Stimulated activated CD4-positive, alpha-beta T cell treated with anti-CD3 and anti-CD28 coated beads, TNF-alpha, amount 100 ng/mL, for 1 hour (primary cell): ENCODE measurements around the gene HOXB9.

Experiments used
- DNase-seq, 3 donors: peaks; one replicate each; pipeline ENCODE4 v3.0.0-alpha.2; 2020; ENCODE audit warnings: low read depth in 3 of 3, low spot score in 1 of 3

The HOXB9 gene

GRCh38 chr17:48599354-48599753 lies 26.8 kb downstream of the HOXB9 start:
- DNase-seq: no peak

- no peak for DNase-seq
These were observed 27.4 kb downstream of the HOXB9 start for GRCh38 chr17:48598736-48599135.

- no peak for DNase-seq
These were observed 28.2 kb downstream of the HOXB9 start for GRCh38 chr17:48597778-48598631.

DNA sequence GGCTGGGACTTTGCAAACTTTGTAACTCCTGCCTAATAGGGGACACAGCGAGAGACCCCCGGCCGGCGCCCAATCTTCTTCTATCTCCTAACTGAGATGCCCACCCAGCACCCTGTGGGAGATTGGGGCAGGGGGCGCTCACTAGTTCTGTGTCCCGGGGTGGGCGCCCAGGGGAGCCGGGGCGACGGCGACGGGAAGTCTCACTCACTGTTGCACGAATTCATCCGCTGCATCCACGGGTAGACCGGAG lies 28.7 kb downstream of the HOXB9 start:
- no peak for DNase-seq

DNA sequence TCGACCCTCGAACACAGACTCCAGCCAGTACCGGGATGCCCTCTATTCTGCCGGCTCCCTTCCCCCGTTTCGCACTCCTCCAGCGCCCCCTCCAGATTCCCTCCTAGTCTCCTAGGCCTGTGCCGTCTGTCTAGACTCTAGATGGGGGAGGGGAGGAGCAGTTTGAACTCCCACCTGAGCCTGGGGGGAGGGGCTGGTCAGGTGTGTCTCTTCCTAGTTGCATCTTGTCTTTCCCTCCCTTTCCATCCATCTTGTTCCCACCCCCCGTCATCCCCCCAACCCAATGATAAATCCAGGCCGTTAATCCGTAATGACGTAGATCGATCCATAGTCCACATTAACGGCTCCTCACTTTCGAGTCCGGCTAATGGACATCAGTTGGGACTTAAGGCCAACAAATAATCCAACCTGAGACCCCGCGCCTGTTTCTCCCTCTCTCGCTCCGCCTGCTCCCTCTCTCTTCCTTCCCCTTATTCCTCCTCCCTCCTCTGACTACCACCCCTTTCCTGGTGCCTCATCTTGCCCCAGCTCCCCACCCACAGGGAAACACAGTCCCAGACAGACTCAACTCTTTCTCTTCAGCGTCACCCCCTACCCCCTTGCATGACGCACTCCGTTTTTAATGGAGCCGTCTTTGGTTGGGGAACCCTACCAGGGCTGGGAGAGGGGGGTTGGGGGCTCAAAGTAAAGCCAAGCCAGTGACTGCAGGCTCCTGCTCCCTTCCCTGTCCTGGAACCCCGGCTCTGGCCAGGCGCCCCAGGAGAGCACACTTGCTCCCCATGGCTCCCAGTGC lies 29.2 kb downstream of the HOXB9 start:
- no peak for DNase-seq

- no peak for DNase-seq
These were observed 30.0 kb downstream of the HOXB9 start for GRCh38 chr17:48596000-48596734.

GRCh38 chr17:48595278-48595999 lies 30.7 kb downstream of the HOXB9 start:
- DNase-seq: no peak

DNA sequence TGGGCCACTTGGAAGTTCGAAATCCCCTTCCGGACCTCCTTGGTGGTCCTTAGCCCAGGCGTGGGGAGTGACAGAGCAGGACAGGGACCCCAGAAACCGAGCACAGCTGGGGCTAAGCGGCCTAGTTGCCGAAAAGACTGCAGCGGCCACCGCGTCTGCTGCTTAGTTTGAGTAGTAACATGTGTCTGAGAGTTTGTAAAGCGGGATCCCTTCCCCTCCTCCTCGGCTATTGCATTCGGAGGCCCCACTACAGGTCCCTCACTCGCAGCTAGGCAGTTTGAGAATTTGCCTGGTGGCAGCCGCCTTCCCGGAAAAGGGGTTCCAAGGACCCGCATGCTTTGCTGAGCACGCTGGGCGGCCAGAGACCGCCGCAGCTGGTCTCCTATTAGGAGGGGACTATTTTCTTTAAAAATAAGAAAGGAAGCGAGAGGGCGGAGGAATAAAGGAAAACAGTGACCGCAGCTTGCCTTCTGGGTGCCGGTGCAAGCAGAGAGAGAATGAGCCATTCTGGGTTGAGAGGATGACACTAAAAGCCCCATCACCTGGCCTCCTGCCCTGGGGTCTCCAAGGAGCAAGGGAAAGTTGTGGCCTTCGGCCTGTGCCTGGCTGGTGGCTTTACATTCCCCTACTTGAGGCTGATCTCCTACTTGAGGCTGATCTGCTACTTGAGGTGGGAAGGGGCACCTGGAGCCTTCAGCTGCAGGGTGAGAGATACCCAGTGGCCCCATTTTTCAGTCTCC lies 31.4 kb downstream of the HOXB9 start:
- DNase-seq: no peak

- DNase-seq: peak; percentile 47 to 85 (median 65)
These were observed 32.2 kb downstream of the HOXB9 start for GRCh38 chr17:48593840-48594537.

DNA sequence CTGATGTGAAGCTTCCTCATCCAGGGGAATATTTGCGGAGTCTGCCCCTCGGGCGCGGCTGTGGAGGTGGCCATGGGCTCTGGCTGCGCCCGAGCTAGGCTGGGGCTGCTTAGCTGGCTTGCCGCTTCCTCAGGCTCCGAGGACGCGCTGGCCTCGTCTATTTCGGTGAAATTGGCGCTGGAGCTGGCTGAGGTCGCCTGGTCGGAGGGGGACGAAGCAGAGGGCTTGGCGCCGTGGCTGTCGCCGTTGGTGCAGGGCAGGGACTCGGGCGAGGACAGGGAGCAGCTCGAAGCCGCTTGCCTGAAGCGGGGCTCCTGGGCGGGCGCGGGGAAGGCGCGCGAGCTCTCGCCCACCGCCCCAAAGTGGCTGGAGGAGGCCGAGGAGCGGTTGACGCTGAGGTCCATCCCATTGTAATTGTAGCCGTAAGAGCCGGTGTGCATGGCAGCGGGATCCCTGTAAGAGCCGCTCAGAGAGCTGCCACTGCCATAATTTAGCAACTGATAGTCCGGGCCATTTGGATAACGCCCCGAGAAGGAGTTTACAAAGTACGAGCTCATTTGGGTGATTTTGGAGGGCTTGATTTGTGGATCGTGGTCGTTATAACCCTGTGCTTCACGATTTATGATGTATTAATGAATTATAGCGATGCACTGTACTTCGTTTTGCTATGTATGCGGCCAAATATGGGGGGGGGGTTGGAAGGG lies 32.9 kb downstream of the HOXB9 start, which contains the start of gene HOXB5:
Gene HOXB5 (minus strand): TSS at position 654 of the 704 bp plus-strand sequence. CDS start 97 bp downstream, at position 557.
- no peak for DNase-seq

GRCh38 chr17:48592577-48592976 lies 33.6 kb downstream of the HOXB9 start:
- DNase-seq: no peak

- DNase-seq: no peak
These were observed 34.1 kb downstream of the HOXB9 start for GRCh38 chr17:48592057-48592514.

DNA sequence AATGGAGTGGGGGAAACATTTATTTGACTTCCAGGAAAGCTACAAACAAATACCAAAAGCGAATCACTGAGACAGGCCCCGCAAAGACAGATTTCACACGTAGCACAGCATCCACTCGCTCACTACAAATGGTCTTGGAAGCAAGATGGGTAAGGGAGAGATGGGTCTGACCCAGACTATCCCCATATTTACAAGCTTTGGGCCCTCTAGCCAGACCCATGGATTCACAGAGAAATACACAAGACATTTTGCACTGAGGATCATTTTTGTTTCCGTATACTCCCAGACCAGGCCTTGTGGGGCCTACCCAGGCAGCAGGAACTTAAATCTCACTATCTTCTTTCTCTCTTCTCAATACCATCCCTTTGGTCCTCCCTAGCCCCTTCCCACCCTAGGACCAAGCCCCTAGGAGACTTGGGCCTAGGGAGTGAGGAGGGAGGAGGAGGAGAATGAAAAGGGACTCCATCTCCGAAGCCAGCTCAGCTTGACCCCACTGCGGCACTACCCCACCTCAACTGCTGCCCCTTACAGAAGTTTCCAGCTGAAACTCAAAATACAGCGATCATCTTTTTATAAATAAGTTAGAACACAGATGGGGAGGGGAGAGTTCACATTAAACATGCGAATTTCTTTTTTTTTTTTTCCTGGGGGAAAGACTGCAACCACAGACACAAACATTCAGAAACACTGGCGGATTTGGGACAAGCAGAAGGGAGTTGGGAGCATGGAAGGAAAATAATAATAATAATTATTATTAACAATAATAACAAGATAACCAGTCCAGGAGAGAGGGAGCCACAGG lies 34.7 kb downstream of the HOXB9 start:
- no peak for DNase-seq

DNA sequence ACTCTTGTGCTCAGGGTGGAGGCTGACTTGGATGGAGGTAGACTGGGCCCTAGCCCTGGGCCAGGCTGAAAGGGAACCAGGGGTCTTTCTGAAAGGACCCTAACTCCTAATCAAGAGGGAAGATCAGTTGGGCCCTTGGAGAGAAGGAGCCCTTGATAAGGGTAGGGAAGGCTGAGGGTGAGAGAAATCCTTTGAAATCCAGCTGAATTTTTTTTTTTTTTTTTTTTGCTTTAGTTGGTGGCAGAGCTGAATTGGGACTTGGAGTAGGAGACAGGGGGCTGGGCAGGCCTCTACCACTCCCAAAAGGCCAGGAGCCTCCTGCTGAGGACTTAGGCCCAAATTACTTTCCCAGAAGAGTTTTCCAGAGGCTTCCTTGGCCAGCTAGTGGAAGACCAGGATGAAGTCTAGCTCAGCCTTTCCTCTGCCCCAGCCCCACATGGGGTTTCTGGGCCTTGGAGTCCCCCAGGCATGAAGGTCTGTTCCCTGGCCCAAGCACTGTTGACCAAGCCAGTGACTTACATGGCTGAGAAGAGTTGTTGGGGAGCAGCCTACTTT lies 35.5 kb downstream of the HOXB9 start:
- DNase-seq: no peak

DNA sequence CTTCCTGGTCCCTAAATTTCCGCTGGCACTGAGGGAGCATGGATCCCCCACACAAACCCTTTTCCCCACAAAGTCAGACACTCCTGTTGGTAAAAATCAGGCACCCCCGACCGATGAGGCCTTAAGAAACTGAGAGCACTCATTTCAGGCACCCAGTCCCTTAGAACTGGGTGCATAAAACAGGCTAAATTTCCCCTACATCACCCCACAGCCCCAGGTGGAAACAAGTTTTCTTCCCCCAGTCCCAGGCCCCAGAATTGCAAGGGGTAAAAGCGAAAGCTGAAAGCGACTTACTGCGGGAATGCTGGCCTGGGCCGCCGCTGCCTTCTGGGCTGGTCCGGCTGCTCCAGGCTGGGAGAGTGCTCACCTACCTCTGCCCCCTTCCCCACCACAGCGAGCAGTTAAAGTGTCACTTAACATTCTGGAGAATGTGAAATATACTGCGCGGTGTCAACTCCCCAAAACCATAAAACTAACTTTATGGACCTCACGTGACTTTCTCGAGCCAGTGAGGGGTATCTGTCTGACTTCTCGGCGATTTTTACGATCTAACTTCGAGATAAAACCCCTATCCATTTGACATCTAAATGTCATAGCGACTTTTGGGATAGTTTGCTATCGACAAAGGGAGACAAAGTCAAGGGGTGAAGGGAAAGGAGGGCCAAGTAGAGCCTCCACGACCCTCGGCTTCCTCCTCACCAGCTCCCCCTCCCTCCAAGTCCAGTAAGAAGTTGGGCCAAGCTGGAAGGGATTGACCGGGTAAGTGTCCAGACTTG lies 36.1 kb downstream of the HOXB9 start, which contains the start of gene HOXB3:
Gene HOXB3 (minus strand): TSS at position 411 of the 776 bp plus-strand sequence. CDS start 37,767 bp downstream, outside the sequence.
- no peak for DNase-seq

DNA sequence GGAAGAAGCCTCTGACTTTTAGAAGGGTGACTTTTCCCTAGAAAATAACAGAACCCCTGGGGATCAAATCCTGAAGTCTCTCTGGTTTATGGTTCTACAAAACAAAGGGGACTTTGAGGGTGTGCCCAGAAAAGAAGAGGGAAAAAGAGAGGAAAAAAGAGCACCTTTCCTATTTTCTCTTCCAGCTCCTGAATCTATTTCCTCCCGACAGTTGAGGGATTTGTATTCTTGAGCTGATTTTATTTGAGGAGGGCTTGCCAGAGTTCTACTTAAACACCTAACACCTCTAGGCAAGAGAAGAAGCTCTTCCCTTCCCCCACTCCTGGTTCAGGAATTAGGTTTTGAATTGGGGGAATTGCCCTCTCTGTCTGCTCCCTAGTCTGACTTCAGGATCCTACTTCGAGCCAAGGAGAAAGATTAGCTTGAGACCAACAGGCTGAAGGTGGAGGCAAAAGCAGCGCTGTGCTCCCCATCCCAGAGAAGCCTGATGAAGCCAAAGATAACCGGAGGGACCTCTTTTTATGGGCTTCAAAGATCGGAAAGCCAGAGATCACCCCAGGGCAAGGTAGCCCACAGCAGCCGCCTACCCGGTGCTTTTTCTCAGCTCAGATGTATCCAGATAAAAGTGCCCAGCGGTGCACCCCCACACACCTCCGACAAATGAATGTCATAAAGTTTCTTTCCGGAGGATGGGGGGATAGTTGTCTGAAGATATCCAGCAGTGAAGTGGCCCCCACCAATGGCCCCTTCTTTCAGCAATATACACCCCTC lies 36.9 kb downstream of the HOXB9 start:
- no peak for DNase-seq
